GM13976 (cell line): Measurements from ENCODE around the gene RPRM.
"Not testable (repeated sequence)": the region's sequence is repeated elsewhere in the genome, so short reads cannot be mapped to it uniquely, and the experiment has no call there.

Experiments used
- DNase-seq: peaks from one replicate; pipeline ENCODE4 v3.0.0; 2012; ENCODE audit warnings: low spot score
- CTCF ChIP-seq: IDR thresholded peaks from 2 replicates; pipeline ENCODE4 v1.5.1; 2012; ENCODE audit warnings: borderline replicate concordance, mild to moderate bottlenecking; ENCODE audit not compliant: insufficient read depth; ENCODE audit errors: extremely low read depth, missing control alignments, control extremely low read depth
- in situ Hi-C: fragments of 300-500 bp; cut with MboI; formaldehyde crosslinking; loops from one replicate; pipeline ENCODE4 v1.12.0; 2022; ENCODE audit warnings: low sequenced_read_pairs, mixed read lengths, inconsistent platforms; ENCODE audit not compliant: unreplicated experiment

RPRM gene

GRCh38 chr2:153478289-153479261, at the start of gene RPRM:
Gene RPRM (minus strand): TSS chr2:153478762. CDS start chr2:153478565, 197 bp downstream.
- DNase-seq = peak; percentile 83
- TF ChIP-seq CTCF = peak; percentile 82
- in situ Hi-C loops = no loop called here

DNA sequence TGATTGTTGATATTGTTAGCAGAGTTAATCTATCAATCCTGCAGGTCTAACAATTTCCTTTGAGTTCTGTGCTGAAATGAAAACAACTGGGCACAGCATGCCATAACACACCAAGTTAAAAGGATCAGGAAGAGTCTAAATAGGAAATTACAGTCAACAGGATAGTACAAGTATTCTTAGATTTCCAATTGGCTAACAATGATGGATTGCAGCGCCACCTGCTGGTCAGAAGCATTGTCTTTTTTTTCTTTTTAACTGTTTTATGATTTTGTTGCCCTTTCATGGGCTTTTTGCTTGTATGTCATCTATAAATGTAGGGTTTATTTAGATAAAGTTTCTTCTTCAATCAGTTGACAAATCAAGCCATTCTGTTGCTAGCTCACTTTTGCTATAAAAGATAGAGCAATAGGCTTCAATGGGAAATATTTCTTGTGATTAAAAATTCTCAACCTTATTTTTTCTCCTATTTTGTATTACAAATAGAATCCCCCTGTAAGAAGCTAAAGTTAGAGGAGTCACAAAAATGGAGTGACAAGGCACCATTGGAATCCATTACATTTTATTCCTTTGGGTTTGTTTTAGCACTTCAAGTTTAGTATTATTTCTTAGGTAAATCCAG, 40.8 kb upstream of the RPRM start:
- in situ Hi-C loops = loop anchor here (25.0 kb wide), 2 partner anchors 357 to 582 kb away; no protein-coding TSS in a partner anchor
- peak; percentile 50 for TF ChIP-seq CTCF
- peak; percentile 36 for DNase-seq

GRCh38 chr2:153512331-153512730, 33.8 kb upstream of the RPRM start:
- TF ChIP-seq CTCF = no peak
- in situ Hi-C loops = loop anchor here (25.0 kb wide), 2 partner anchors 350 to 575 kb away; no protein-coding TSS in a partner anchor
- no peak for DNase-seq

DNA sequence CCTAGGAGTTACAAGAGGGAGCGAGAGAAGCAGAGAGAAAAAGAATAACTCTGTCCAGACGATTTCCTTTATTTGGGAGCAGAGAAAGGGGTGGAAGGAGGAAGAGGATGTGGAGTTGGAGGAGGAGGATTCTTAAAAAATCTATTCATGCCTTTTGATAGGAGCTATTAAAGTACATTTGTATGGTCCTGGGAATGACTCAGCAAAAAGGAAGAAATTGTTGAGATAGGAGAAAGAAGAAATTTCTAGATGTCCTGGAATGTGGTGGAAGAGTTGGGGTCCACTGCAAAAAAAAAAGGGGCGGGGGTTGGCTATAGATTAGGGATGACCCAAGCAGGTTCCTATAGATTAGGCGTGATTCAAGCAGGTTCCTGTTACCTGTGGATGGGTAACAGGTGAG, 32.4 kb upstream of the RPRM start:
- TF ChIP-seq CTCF = no peak
- in situ Hi-C loops = loop anchor here (25.0 kb wide), 2 partner anchors 349 to 574 kb away; no protein-coding TSS in a partner anchor

DNA sequence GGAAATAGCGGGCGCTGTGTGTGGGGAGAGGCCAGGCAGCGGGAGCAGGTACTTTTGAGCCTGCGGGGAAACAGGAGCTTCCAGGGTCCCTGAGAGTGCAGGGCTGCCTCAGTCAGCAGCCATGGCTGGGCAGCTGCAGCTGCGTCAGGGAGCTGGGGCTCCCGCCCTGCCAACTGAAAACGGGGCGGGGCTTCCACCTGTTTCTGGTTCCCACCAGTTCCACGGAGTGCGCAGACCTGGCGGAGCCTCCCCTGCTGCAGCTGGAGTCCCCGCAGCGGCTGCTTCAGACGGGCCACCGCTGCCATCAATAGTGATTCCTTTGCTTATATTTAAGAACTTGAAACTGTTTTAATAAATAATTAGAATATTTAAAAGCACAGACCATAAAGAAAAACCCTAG, 30.6 kb upstream of the RPRM start:
- in situ Hi-C loops = loop anchor here (25.0 kb wide), 2 partner anchors 347 to 572 kb away; no protein-coding TSS in a partner anchor
- no peak for DNase-seq
- TF ChIP-seq CTCF = no peak

More for the DNA sequence above, 32.4 kb upstream of the RPRM start:
- no peak for DNase-seq

DNA sequence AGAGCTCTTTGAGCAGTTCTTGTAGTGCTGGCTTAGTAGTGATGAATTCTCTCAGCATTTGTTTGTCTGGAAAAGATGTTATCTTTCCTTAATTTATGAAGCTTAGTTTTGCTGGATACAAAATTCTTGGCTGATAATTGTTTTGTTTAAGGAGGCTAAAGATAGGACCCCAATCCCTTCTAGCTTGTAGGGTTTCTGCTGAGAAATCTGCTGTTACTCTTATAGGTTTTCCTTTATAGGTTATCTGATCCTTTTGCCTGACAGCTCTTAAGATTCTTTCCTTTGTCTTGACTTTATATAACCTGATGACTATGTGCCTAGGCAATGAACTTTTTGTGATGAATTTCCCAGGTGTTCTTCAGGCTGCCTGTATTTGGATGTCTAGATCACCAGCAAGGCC, 27.9 kb upstream of the RPRM start:
- in situ Hi-C loops = loop anchor here (25.0 kb wide), 2 partner anchors 344 to 569 kb away; no protein-coding TSS in a partner anchor

More for the DNA sequence above, 27.9 kb upstream of the RPRM start:
- not testable (repeated sequence) for DNase-seq
